Liver (tissue), 9 donors: ENCODE measurements around the gene HOXA7. TPM values are rescaled to one million over a fixed set of nuclear protein-coding genes. Genes with fewer than 3 reads are reported as not detected.

Experiments
- DNase-seq: peaks from one replicate; pipeline ENCODE4 v3.0.0-alpha.2; 2017; ENCODE audit warnings: low spot score
- H3K27ac ChIP-seq, 2 donors: one replicate each; pipeline ENCODE4 v1.7.0; 2013; ENCODE audit warnings: inconsistent platforms in 2 of 2, low read length in 2 of 2, control low read depth in 1 of 2, low read depth in 1 of 2, mild to moderate bottlenecking in 1 of 2
- H3K27me3 ChIP-seq, 4 donors: one replicate each; pipeline versions ENCODE4 v1.6.1 to v1.7.0; 2013; ENCODE audit warnings: low read length in 3 of 4, inconsistent platforms in 1 of 4, mild to moderate bottlenecking in 1 of 4, moderate library complexity in 1 of 4; ENCODE audit not compliant: control insufficient read depth in 4 of 4, insufficient read depth in 4 of 4
- H3K36me3 ChIP-seq, 4 donors: one replicate each; pipeline versions ENCODE4 v1.6.1 to v1.7.0; 2013; ENCODE audit warnings: low read length in 3 of 4, mild to moderate bottlenecking in 3 of 4, low read depth in 1 of 4, moderate library complexity in 1 of 4; ENCODE audit not compliant: control insufficient read depth in 4 of 4, insufficient read depth in 3 of 4
- H3K4me1 ChIP-seq, 4 donors: one replicate each; pipeline versions ENCODE4 v1.6.1 to v1.7.0; 2013; ENCODE audit warnings: low read length in 3 of 4, mild to moderate bottlenecking in 3 of 4, moderate library complexity in 1 of 4; ENCODE audit not compliant: control insufficient read depth in 4 of 4, insufficient read depth in 4 of 4
- H3K4me3 ChIP-seq, 3 donors: one replicate each; pipeline versions ENCODE4 v1.6.1 to v1.7.0; 2013; ENCODE audit warnings: low read length in 3 of 3, control low read depth in 1 of 3, low read depth in 1 of 3, mild to moderate bottlenecking in 1 of 3
- H3K9ac ChIP-seq, 2 donors: one replicate each; pipeline ENCODE4 v1.7.0; 2013; ENCODE audit warnings: low read length in 2 of 2, mild to moderate bottlenecking in 2 of 2, moderate library complexity in 2 of 2, control low read depth in 1 of 2, low read depth in 1 of 2
- H3K9me3 ChIP-seq, 4 donors: one replicate each; pipeline versions ENCODE4 v1.6.1 to v1.7.0; 2013; ENCODE audit warnings: low read length in 3 of 4; ENCODE audit not compliant: control insufficient read depth in 4 of 4
- EGR1 ChIP-seq, 2 donors: IDR thresholded peaks; 2 replicates each; pipeline ENCODE4 v1.6.1; 2016 to 2018; ENCODE audit warnings: antibody characterized with exemption in 2 of 2, low read depth in 2 of 2
- FOXA1 ChIP-seq: IDR thresholded peaks from 2 replicates; pipeline ENCODE4 v1.6.1; 2016; ENCODE audit warnings: antibody characterized with exemption
- FOXA2 ChIP-seq: IDR thresholded peaks from 2 replicates; pipeline ENCODE4 v1.6.1; 2016; ENCODE audit warnings: antibody characterized with exemption
- GABPA ChIP-seq, 2 donors: IDR thresholded peaks in 1 of 2; conservative IDR thresholded peaks in 1 of 2; 2 replicates each; pipeline ENCODE4 v1.6.1; 2016; ENCODE audit warnings: antibody characterized with exemption in 2 of 2, mild to moderate bottlenecking in 1 of 2, moderate library complexity in 1 of 2
- HNF4A ChIP-seq, 2 donors: conservative IDR thresholded peaks; 2 replicates each; pipeline ENCODE4 v1.6.1; 2016; ENCODE audit warnings: antibody characterized with exemption in 2 of 2, mild to moderate bottlenecking in 2 of 2
- HNF4G ChIP-seq: IDR thresholded peaks from 2 replicates; pipeline ENCODE4 v1.6.1; 2016; ENCODE audit warnings: antibody characterized with exemption
- JUND ChIP-seq, 2 donors: IDR thresholded peaks; 2 replicates each; pipeline ENCODE4 v1.6.1; 2016; ENCODE audit warnings: antibody characterized with exemption in 2 of 2
- NR2F2 ChIP-seq: IDR thresholded peaks from 2 replicates; pipeline ENCODE4 v1.6.1; 2016; ENCODE audit warnings: antibody characterized with exemption
- RAD21 ChIP-seq, 2 donors: IDR thresholded peaks; 2 replicates each; pipeline ENCODE4 v1.6.1; 2016; ENCODE audit warnings: antibody characterized with exemption in 2 of 2, mild to moderate bottlenecking in 2 of 2
- RXRA ChIP-seq, 2 donors: IDR thresholded peaks; 2 replicates each; pipeline ENCODE4 v1.6.1; 2017 to 2018; ENCODE audit warnings: antibody characterized with exemption in 2 of 2, mild to moderate bottlenecking in 1 of 2
- SP1 ChIP-seq: IDR thresholded peaks from 2 replicates; pipeline ENCODE4 v1.6.1; 2018; ENCODE audit warnings: antibody characterized with exemption, mild to moderate bottlenecking
- TAF1 ChIP-seq: conservative IDR thresholded peaks from 2 replicates; pipeline ENCODE4 v1.6.1; 2016; ENCODE audit warnings: antibody characterized with exemption, mild to moderate bottlenecking
- YY1 ChIP-seq: IDR thresholded peaks from 2 replicates; pipeline ENCODE4 v1.6.1; 2016; ENCODE audit warnings: antibody characterized with exemption, mild to moderate bottlenecking
- WGBS: extraction: QIAGEN DNeasy Blood & Tissue Kit; methylation state at CpG from one replicate; pipeline ENCODE4 v1.1.7; 2013; 5-methylcytosine and 5-hydroxymethylcytosine counted together
- polyA plus RNA-seq, 2 donors: library from polyadenylated mRNA; stranded (reverse) in 1 of 2; unstranded in 1 of 2; fragments of 200-250 nt in 1 of 2; fragments of >200 nt in 1 of 2; fragmentation: Nextera tagmentation in 1 of 2; extraction: Ambion mirVana in 1 of 2; gene quantifications; one replicate each; pipeline versions ENCODE4 v1.2.1 to v1.2.3, GENCODE V29; 2013 to 2015
- total RNA-seq, 2 donors: library from RNA; depleted of rRNA; stranded (reverse); fragments of >200 nt; gene quantifications; one replicate each; pipeline ENCODE4 v1.2.3, GENCODE V29; 2014
- TF ChIP-seq, protein P1 (sequence below): IDR thresholded peaks from 2 replicates; pipeline ENCODE4 v1.6.1; 2016; ENCODE audit warnings: antibody characterized with exemption
- TF ChIP-seq, protein P2 (sequence below): fragments of 150-350 bp; IDR thresholded peaks from 2 replicates; pipeline ENCODE4 v1.5.1; 2017; ENCODE audit warnings: improper control_type of control experiment, low read depth, low read length; ENCODE audit not compliant: missing input control
- TF ChIP-seq, protein P3 (sequence below): IDR thresholded peaks from 2 replicates; pipeline ENCODE4 v1.6.1; 2016; ENCODE audit warnings: antibody characterized with exemption
- TF ChIP-seq, protein P4 (sequence below): IDR thresholded peaks from 2 replicates; pipeline ENCODE4 v1.6.1; 2016; ENCODE audit warnings: antibody characterized with exemption
- TF ChIP-seq, protein P5 (sequence below): IDR thresholded peaks from 2 replicates; pipeline ENCODE4 v1.6.1; 2016; ENCODE audit warnings: antibody characterized with exemption, mild to moderate bottlenecking
- donor health status: healthy.
- donor health status: healthy.
- donor health status: healthy.
- donor health status: healthy.
- donor health status: healthy.

Gene HOXA7
- total and polyA plus RNA-seq, 4 donors, result under 0.01 to 0.05 TPM; not detected in 2

DNA sequence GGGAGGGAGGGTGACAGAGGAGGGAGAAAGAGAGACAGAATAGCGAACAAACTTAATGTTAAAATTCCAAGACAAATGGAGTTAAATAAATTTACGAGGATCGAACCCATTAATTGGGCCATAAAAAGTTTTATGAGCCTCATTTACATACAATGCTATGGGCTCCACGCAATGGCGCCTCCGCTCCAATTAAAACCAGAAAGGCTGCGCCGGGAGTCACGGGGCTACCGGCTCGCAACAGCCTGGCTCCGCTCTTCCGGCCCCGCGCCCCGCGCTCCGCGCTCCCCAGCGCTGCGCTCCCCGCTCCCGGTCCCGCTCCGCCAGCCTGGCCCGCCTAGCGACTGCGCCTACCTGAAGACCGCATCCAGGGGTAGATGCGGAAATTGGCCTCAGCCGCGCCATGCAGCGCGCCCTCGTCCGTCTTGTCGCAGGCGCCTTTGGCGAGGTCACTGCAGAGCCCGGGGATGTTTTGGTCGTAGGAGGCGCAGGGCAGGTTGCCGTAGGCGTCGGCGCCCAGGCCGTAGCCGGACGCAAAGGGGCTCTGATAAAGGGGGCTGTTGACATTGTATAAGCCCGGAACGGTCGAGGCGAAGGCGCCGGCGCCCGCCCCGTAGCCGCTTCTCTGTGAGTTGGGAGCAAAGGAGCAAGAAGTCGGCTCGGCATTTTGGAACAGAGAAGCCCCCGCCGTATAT lies 513 bp downstream of the HOXA7 start:
- 6% methylated on average over 63 of the region's 63 CpGs for WGBS
- Histone ChIP-seq H3K9me3 (peaks cover 0 to 5% (median 0%) of the 10 kb centered on the region in 4 donors), H3K9ac (no peak overlapping the region), H3K27ac (no peak overlapping the region), H3K27me3 (peaks cover 15 to 56% (median 41%) of the 10 kb centered on the region in 4 donors), H3K4me1 (peaks cover 14 to 39% (median 22%) of the 10 kb centered on the region in 4 donors), H3K36me3 (no peaks in the 10 kb centered on the region), H3K4me3 (no peak overlapping the region)
- no peak for TF ChIP-seq TAF1
- no peak for TF ChIP-seq GABPA (IDR thresholded peaks at IDR 0.05 in 1 of 2, conservative IDR thresholded peaks at IDR 0.05 in 1 of 2)
- TF ChIP-seq FOXA2, result no peak
- TF ChIP-seq EGR1 (IDR thresholded peaks at IDR 0.05; ENCODE audit: low read depth in 2 of 2), result no peak
- TF ChIP-seq FOXA1, result no peak
- no peak for TF ChIP-seq NR2F2
- no peak for TF ChIP-seq SP1
- no peak for TF ChIP-seq HNF4G
- TF ChIP-seq RXRA (IDR thresholded peaks at IDR 0.05), result no peak
- TF ChIP-seq YY1, result no peak
- no peak for TF ChIP-seq HNF4A (conservative IDR thresholded peaks at IDR 0.05)
- TF ChIP-seq, protein P1, sequence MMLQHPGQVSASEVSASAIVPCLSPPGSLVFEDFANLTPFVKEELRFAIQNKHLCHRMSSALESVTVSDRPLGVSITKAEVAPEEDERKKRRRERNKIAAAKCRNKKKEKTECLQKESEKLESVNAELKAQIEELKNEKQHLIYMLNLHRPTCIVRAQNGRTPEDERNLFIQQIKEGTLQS, result no peak
- TF ChIP-seq, protein P2, sequence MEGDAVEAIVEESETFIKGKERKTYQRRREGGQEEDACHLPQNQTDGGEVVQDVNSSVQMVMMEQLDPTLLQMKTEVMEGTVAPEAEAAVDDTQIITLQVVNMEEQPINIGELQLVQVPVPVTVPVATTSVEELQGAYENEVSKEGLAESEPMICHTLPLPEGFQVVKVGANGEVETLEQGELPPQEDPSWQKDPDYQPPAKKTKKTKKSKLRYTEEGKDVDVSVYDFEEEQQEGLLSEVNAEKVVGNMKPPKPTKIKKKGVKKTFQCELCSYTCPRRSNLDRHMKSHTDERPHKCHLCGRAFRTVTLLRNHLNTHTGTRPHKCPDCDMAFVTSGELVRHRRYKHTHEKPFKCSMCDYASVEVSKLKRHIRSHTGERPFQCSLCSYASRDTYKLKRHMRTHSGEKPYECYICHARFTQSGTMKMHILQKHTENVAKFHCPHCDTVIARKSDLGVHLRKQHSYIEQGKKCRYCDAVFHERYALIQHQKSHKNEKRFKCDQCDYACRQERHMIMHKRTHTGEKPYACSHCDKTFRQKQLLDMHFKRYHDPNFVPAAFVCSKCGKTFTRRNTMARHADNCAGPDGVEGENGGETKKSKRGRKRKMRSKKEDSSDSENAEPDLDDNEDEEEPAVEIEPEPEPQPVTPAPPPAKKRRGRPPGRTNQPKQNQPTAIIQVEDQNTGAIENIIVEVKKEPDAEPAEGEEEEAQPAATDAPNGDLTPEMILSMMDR, result no peak
- TF ChIP-seq RAD21 (IDR thresholded peaks at IDR 0.05), result no peak
- no peak for DNase-seq

DNA sequence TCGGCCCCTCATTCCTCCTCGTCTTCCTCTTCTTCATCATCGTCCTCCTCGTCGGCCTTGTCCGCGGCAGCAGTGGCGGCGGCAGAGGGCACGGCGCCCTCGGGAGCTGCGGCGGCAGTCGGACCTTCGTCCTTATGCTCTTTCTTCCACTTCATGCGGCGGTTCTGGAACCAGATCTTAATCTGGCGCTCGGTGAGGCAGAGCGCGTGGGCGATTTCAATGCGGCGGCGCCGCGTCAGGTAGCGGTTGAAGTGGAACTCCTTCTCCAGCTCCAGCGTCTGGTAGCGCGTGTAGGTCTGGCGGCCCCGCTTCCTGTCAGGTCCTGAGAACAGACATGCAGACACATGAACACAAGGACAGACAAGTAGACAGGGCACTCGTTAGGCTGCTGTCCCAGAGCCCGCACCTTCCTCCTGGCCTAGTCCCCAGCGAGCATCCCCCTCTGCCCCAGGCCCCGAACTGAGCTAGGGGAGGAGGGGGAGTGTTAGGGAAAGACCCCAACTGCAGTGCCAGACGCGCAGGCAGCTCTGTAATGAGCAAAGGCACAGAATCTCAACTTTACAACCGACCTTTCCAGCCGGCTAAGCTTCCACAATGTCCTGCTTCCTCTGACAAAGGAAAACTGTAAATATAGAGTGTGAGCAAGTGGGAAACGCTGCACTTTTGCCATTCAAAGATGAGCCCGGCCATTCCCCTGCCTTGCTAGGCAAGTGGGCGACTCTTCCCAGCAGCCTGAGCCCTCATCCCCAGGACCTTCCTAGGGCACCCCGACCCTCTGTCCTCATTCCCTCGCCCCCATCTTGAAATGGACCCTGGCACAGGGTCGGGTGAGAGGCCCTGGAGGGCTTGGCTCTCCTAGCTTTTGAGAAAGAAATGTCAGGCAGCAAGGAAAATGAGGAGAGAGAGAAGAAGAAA lies 1.3 kb downstream of the HOXA7 start:
- peaks cover 11 to 38% (median 20%) of the 10 kb centered on the region in 4 donors for H3K4me1 ChIP-seq
- peak; percentile 33 for DNase-seq
- no peak overlapping the region for H3K4me3 ChIP-seq
- TF ChIP-seq FOXA2 (no peak), GABPA (IDR thresholded peaks at IDR 0.05 in 1 of 2, conservative IDR thresholded peaks at IDR 0.05 in 1 of 2) (no peak), RXRA (IDR thresholded peaks at IDR 0.05) (no peak), TAF1 (no peak), HNF4A (conservative IDR thresholded peaks at IDR 0.05) (no peak), YY1 (no peak), SP1 (no peak), EGR1 (IDR thresholded peaks at IDR 0.05; ENCODE audit: low read depth in 2 of 2) (no peak), NR2F2 (no peak), JUND (IDR thresholded peaks at IDR 0.05) (no peak), RAD21 (IDR thresholded peaks at IDR 0.05) (no peak), HNF4G (no peak), FOXA1 (no peak)
- TF ChIP-seq, protein P3, sequence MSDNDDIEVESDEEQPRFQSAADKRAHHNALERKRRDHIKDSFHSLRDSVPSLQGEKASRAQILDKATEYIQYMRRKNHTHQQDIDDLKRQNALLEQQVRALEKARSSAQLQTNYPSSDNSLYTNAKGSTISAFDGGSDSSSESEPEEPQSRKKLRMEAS, result no peak
- TF ChIP-seq, protein P4, sequence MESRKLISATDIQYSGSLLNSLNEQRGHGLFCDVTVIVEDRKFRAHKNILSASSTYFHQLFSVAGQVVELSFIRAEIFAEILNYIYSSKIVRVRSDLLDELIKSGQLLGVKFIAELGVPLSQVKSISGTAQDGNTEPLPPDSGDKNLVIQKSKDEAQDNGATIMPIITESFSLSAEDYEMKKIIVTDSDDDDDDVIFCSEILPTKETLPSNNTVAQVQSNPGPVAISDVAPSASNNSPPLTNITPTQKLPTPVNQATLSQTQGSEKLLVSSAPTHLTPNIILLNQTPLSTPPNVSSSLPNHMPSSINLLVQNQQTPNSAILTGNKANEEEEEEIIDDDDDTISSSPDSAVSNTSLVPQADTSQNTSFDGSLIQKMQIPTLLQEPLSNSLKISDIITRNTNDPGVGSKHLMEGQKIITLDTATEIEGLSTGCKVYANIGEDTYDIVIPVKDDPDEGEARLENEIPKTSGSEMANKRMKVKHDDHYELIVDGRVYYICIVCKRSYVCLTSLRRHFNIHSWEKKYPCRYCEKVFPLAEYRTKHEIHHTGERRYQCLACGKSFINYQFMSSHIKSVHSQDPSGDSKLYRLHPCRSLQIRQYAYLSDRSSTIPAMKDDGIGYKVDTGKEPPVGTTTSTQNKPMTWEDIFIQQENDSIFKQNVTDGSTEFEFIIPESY, result no peak
- TF ChIP-seq, protein P5, sequence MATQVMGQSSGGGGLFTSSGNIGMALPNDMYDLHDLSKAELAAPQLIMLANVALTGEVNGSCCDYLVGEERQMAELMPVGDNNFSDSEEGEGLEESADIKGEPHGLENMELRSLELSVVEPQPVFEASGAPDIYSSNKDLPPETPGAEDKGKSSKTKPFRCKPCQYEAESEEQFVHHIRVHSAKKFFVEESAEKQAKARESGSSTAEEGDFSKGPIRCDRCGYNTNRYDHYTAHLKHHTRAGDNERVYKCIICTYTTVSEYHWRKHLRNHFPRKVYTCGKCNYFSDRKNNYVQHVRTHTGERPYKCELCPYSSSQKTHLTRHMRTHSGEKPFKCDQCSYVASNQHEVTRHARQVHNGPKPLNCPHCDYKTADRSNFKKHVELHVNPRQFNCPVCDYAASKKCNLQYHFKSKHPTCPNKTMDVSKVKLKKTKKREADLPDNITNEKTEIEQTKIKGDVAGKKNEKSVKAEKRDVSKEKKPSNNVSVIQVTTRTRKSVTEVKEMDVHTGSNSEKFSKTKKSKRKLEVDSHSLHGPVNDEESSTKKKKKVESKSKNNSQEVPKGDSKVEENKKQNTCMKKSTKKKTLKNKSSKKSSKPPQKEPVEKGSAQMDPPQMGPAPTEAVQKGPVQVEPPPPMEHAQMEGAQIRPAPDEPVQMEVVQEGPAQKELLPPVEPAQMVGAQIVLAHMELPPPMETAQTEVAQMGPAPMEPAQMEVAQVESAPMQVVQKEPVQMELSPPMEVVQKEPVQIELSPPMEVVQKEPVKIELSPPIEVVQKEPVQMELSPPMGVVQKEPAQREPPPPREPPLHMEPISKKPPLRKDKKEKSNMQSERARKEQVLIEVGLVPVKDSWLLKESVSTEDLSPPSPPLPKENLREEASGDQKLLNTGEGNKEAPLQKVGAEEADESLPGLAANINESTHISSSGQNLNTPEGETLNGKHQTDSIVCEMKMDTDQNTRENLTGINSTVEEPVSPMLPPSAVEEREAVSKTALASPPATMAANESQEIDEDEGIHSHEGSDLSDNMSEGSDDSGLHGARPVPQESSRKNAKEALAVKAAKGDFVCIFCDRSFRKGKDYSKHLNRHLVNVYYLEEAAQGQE, result no peak
- TF ChIP-seq, protein P2, result no peak
- TF ChIP-seq, protein P1, result no peak
- H3K36me3 ChIP-seq, result no peaks in the 10 kb centered on the region
- H3K9ac ChIP-seq, result no peak overlapping the region
- WGBS, result 8% methylated on average over 48 of the region's 48 CpGs
- no peak overlapping the region for H3K27ac ChIP-seq
- peaks cover 0 to 5% (median 0%) of the 10 kb centered on the region in 4 donors for H3K9me3 ChIP-seq
- H3K27me3 ChIP-seq, result peaks cover 15 to 54% (median 41%) of the 10 kb centered on the region in 4 donors
